Heart left ventricle (tissue), 16 donors: ENCODE data around the gene MAGEB17. TPM values are rescaled to one million over a fixed set of nuclear protein-coding genes. Genes with fewer than 3 reads are reported as not detected.
"Not testable (repeated sequence)": the region's sequence is repeated elsewhere in the genome, so short reads cannot be mapped to it uniquely, and the experiment has no call there.

Experiments used
- ATAC-seq, 4 donors: fragments of 200-7000 bp; cut with Tn5 transposase; one replicate each; pipeline ENCODE4 v1.9.1; 2020 to 2022; ENCODE audit warnings: moderate library complexity in 4 of 4, mild to moderate bottlenecking in 3 of 4, moderate number of reproducible peaks in 1 of 4
- DNase-seq, 5 donors: peaks; one replicate each; pipeline ENCODE4 v3.0.0-alpha.2; 2020
- H3K27ac ChIP-seq, 12 donors: fragments of 200-600 bp; sonication (generic) in 4 of 12; one replicate each; pipeline versions ENCODE4 v1.5.0 to v1.8.0; 2016 to 2022; ENCODE audit warnings: mild to moderate bottlenecking in 2 of 12
- H3K27me3 ChIP-seq, 9 donors: fragments of 200-600 bp; sonication (generic) in 2 of 9; one replicate each; pipeline versions ENCODE4 v1.5.1 to v1.8.0; 2016 to 2022; ENCODE audit warnings: mild to moderate bottlenecking in 3 of 9
- H3K36me3 ChIP-seq, 9 donors: fragments of 200-600 bp; sonication (generic) in 2 of 9; one replicate each; pipeline versions ENCODE4 v1.5.0 to v1.8.0; 2018 to 2022; ENCODE audit warnings: mild to moderate bottlenecking in 2 of 9
- H3K4me1 ChIP-seq, 12 donors: fragments of 200-600 bp; sonication (generic) in 4 of 12; one replicate each; pipeline versions ENCODE4 v1.5.0 to v1.8.0; 2016 to 2022; ENCODE audit warnings: mild to moderate bottlenecking in 3 of 12
- H3K4me3 ChIP-seq, 12 donors: fragments of 200-600 bp; sonication (generic) in 4 of 12; one replicate each; pipeline versions ENCODE4 v1.5.0 to v1.8.0; 2017 to 2022; ENCODE audit warnings: mild to moderate bottlenecking in 9 of 12, moderate library complexity in 4 of 12
- H3K9me3 ChIP-seq, 12 donors: fragments of 200-600 bp; sonication (generic) in 4 of 12; one replicate each; pipeline versions ENCODE4 v1.5.0 to v1.8.0; 2016 to 2022; ENCODE audit warnings: mild to moderate bottlenecking in 1 of 12
- POLR2A ChIP-seq, 2 donors: fragments of 450-650 bp; IDR thresholded peaks; one replicate each; pipeline ENCODE4 v1.6.1; 2017; ENCODE audit warnings: antibody characterized with exemption in 2 of 2, mild to moderate bottlenecking in 2 of 2, moderate library complexity in 2 of 2
- WGBS, 4 donors: extraction: QIAGEN DNeasy Blood & Tissue Kit in 2 of 4; methylation state at CpG; one replicate each; pipeline versions ENCODE4 v1.1.5 to v1.1.7; 2013 to 2018; 5-methylcytosine and 5-hydroxymethylcytosine counted together
- intact Hi-C, 10 donors: fragments of 100-400 bp; cut with DNase I; formaldehyde crosslinking; loops; one replicate each; pipeline versions ENCODE4 v1.11.1 to v1.14.2; 2022
- polyA plus RNA-seq, 2 donors: library from polyadenylated mRNA; stranded (reverse); fragments of 200-250 nt; gene quantifications; one replicate each; pipeline ENCODE4 v1.2.3, GENCODE V29; 2013
- total RNA-seq, 9 donors: library from RNA; depleted of rRNA in 2 of 9; stranded (reverse); fragments of >200 nt in 2 of 9; fragmentation: NEBNext Ultra II Directional in 3 of 9; extraction: Animal tissue kit (Norgen Biotek cat#: 25700) in 3 of 9; gene quantifications; one replicate each; pipeline versions ENCODE4 v1.1.0 to v1.2.4, GENCODE V29; 2016 to 2023
- TF ChIP-seq, protein P1 (sequence below), 12 donors: fragments of 200-600 bp; sonication (generic) in 4 of 12; IDR thresholded peaks; one replicate each; pipeline versions ENCODE4 v1.5.0 to v1.8.0; 2018 to 2022; ENCODE audit warnings: antibody characterized with exemption in 12 of 12, mild to moderate bottlenecking in 5 of 12
- donor health status: ischemic (EF 13 %, LVEDD 7.1; RV severe dilation, severe dysfunction).
- donor health status: healthy with polysubstance abuse.
- donor health status: DM: no; HTN: yes; CAD: no.
- donor health status: DM: no; HTN: no; CAD: no.
- donor health status: ischemic (EF 25% LVEDD 6.9; RV normal size, moderate dysfunction).
- donor health status: ischemic (EF 25% LVEDD 5.7; RV mildly dilated, moderate dysfunction).
- donor health status: healthy.
- donor health status: DM: yes; HTN: yes; CAD: no.
- donor health status: ischemic (EF 35%, LVEDD 5.7; RV mildly dilated, moderate dysfunction).
- donor health status: nonischemic (EF 11% LVEDD 7.7; RV severe dilation, severe dysfunction).
- donor health status: DM: yes; HTN: yes; CAD: no.
- donor health status: PGD.
- donor health status: ischemic (EF 29% LVEDD 5.4; RV normal size, mild dysfunction).
- donor health status: nonischemic (EF 23%, LVEDD 6.1; RV moderate dilation, normal function).

Gene MAGEB17
- total and polyA plus RNA-seq, 11 donors = 0.14 to 0.19 (median 0.15) TPM; not detected in 8

DNA sequence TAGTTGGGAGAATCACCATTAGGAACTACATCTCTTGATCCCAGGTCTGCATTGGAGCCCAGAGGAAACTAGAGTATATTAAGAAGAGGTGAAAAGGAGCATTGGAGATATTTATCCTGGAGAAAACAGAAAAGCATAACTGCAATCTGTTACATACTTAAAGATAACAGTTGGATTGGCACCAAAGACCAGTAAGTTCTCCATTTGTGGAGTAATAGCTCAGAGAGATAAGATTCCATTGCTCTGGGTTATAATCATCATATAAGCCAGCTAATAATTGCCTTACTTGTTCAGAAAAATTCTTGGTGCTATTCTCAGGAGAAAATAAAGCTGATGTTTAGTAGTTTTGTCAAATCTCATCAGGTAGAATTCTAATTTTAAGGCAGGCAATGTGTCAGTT is 23.3 kb upstream of the MAGEB17 start:
- H3K36me3 ChIP-seq = no peaks in the 10 kb centered on the region
- H3K27ac ChIP-seq = no peak overlapping the region
- peaks cover 0 to 38% (median 0%) of the 10 kb centered on the region in 9 donors for H3K27me3 ChIP-seq
- intact Hi-C loops = no loop called here
- DNase-seq (no peak), ATAC-seq (no peak)
- no peaks in the 10 kb centered on the region for H3K9me3 ChIP-seq
- no peak overlapping the region for H3K4me3 ChIP-seq
- H3K4me1 ChIP-seq = no peaks in the 10 kb centered on the region
- no peak for TF ChIP-seq POLR2A (IDR thresholded peaks at IDR 0.05)
- TF ChIP-seq, protein P1, sequence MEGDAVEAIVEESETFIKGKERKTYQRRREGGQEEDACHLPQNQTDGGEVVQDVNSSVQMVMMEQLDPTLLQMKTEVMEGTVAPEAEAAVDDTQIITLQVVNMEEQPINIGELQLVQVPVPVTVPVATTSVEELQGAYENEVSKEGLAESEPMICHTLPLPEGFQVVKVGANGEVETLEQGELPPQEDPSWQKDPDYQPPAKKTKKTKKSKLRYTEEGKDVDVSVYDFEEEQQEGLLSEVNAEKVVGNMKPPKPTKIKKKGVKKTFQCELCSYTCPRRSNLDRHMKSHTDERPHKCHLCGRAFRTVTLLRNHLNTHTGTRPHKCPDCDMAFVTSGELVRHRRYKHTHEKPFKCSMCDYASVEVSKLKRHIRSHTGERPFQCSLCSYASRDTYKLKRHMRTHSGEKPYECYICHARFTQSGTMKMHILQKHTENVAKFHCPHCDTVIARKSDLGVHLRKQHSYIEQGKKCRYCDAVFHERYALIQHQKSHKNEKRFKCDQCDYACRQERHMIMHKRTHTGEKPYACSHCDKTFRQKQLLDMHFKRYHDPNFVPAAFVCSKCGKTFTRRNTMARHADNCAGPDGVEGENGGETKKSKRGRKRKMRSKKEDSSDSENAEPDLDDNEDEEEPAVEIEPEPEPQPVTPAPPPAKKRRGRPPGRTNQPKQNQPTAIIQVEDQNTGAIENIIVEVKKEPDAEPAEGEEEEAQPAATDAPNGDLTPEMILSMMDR (IDR thresholded peaks at IDR 0.05) = no peak

DNA sequence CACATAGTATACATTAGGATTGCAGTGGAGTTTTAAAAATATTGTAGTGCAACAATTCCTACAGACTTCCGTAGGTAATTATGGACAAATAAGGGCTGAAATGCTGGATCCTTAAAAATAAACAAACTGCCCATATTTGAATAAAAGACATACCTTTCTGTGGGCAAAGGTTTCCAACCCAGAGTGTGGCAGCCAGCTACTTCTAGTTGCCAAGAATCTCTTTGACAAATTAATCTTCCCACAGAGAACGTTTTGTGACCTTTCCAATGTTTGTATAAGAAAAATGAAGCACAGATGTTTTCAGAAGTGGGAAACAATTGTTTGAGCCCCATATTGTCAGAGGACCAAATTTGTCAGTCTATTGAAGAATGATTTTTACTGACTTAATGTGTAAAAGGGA is 22.9 kb upstream of the MAGEB17 start:
- ATAC-seq (no peak), DNase-seq (no peak)
- Histone ChIP-seq H3K9me3 (no peaks in the 10 kb centered on the region), H3K27ac (no peak overlapping the region), H3K27me3 (peaks cover 0 to 39% (median 0%) of the 10 kb centered on the region in 9 donors), H3K36me3 (no peaks in the 10 kb centered on the region), H3K4me3 (no peak overlapping the region), H3K4me1 (no peaks in the 10 kb centered on the region)
- intact Hi-C loops = no loop called here
- TF ChIP-seq POLR2A (IDR thresholded peaks at IDR 0.05) = no peak
- TF ChIP-seq, protein P1 (IDR thresholded peaks at IDR 0.05) = no peak
- 54 to 66% (median 62%) methylated on average over 2 of the region's 2 CpGs for WGBS, 4 donors

DNA sequence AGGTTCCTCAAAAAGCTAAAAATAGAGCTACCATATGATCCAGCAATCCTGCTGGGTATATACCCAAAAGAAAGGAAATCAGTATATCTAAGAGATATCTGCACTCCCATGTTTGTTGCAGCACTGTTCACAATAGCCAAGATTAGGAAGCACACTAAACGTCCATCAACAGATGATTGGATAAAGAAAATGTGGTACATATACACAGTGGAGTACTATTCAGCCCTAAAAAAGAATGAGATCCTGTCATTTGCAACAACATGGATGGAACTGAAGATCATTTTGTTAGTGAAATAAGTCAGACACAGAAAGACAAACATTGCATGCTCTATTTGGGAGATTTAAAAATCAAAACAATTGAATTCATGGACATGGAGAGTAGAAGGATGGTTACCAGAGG is 22.2 kb upstream of the MAGEB17 start:
- H3K27me3 ChIP-seq = peaks cover 0 to 34% (median 0%) of the 10 kb centered on the region in 9 donors
- H3K4me3 ChIP-seq = not testable (repeated sequence)

DNA sequence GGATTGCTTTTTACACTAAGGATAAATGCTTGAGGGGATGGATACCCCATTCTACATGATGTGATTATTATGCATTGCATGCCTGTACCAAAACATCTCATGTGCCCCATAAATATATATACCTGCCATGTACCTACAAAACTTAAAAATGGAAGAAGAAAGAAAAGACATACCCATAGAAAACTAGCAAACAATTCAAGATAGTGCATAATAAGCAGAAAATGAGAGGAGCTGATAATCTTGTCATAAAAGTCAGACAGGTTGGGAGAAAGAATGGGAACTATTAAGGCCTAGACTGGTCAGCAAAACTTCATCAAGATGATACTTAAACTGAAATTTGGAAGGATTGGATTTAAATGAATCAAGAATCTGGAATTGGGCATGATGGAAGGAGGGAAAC is 21.6 kb upstream of the MAGEB17 start:
- TF ChIP-seq, protein P1 (IDR thresholded peaks at IDR 0.05) = no peak
- TF ChIP-seq POLR2A (IDR thresholded peaks at IDR 0.05) = no peak
- no peak overlapping the region for H3K4me3 ChIP-seq
- DNase-seq = no peak
- no peak overlapping the region for H3K27ac ChIP-seq
- H3K9me3 ChIP-seq = no peaks in the 10 kb centered on the region
- no peaks in the 10 kb centered on the region for H3K36me3 ChIP-seq
- ATAC-seq = no peak
- intact Hi-C loops = no loop called here
- peaks cover 0 to 33% (median 0%) of the 10 kb centered on the region in 9 donors for H3K27me3 ChIP-seq
- no peaks in the 10 kb centered on the region for H3K4me1 ChIP-seq

More for the DNA sequence above, 22.2 kb upstream of the MAGEB17 start:
- H3K36me3 ChIP-seq, DNase-seq, intact Hi-C loops, H3K4me1 ChIP-seq, H3K9me3 ChIP-seq, H3K27ac ChIP-seq, ATAC-seq: not testable (repeated sequence)
- 62 to 69% (median 67%) methylated on average over 1 of the region's 1 CpG for WGBS, 4 donors

DNA sequence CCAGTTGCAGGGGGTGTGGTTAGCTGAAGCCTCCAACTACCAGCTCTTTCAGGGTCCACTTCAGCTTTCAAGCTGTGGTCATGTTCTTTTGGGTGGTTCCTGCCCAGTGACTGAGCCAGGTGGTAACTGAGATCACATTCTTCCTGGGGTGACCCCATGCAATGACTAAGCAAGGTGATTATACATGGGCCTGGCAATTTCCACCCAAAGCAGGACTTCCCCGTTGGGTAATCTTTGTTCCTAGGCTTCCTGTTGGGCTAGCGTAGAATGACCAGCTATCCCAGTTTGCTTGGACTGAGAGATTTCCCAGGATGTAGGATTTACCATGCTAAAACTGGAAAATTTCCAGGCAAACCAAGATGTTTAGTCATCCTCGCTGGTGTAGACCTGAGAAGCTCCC is 18.4 kb upstream of the MAGEB17 start:
- intact Hi-C loops = no loop called here
- no peak for ATAC-seq
- TF ChIP-seq POLR2A (IDR thresholded peaks at IDR 0.05) = no peak
- TF ChIP-seq, protein P1 (IDR thresholded peaks at IDR 0.05) = no peak
- Histone ChIP-seq H3K4me3 (no peak overlapping the region), H3K36me3 (no peaks in the 10 kb centered on the region), H3K27ac (no peak overlapping the region), H3K4me1 (no peaks in the 10 kb centered on the region), H3K27me3 (peaks cover 0 to 24% (median 0%) of the 10 kb centered on the region in 9 donors), H3K9me3 (no peaks in the 10 kb centered on the region)
- 46 to 87% (median 78%) methylated on average over 3 of the region's 3 CpGs for WGBS, 4 donors
- DNase-seq = no peak
